ENCODE results near the gene ZNF217. TPM values are rescaled to one million over a fixed set of nuclear protein-coding genes. Genes with fewer than 3 reads are reported as not detected.
"Not testable (repeated sequence)": the region's sequence is repeated elsewhere in the genome, so short reads cannot be mapped to it uniquely, and the experiment has no call there.

ZNF217 gene
- total RNA-seq, 1 donor from 2014 or later: 84.4 TPM

GRCh38 chr20:53590122-53590521 lies 3.5 kb downstream of the ZNF217 start:
- H4K20me1 ChIP-seq (ENCODE audit: low read depth): peaks cover 49% of the 10 kb centered on the region
- H3K9me3 ChIP-seq (ENCODE audit: low read depth); H2AFZ ChIP-seq (replicated peaks); DNase-seq (ENCODE audit: low spot score); H3K9ac ChIP-seq; H3K36me3 ChIP-seq; H3K27me3 Mint-ChIP-seq (ENCODE audit: insufficient read depth, low read depth); H3K9me3 Mint-ChIP-seq; H3K27ac Mint-ChIP-seq; H3K27me3 ChIP-seq; H3K36me3 Mint-ChIP-seq: not testable (repeated sequence)
- peaks cover 83% of the 10 kb centered on the region for H3K79me2 ChIP-seq (ENCODE audit: low read depth)
- H3K4me2 ChIP-seq: peak overlapping the region; percentile 96
- H3F3A ChIP-seq (ENCODE audit: low read depth): peaks cover 58% of the 10 kb centered on the region
- peak overlapping the region; percentile 95 for H3K4me3 ChIP-seq
- Mint-ChIP-seq H3K4me1 (peaks cover 51% of the 10 kb centered on the region), H3K4me3 (peak overlapping the region; percentile 98)
- H3K4me1 ChIP-seq: peaks cover 52% of the 10 kb centered on the region
- peak overlapping the region; percentile 64 for H3K27ac ChIP-seq

GRCh38 chr20:53589321-53590065 lies 4.1 kb downstream of the ZNF217 start:
- not testable (repeated sequence) for H3K36me3 Mint-ChIP-seq

GRCh38 chr20:53587157-53587703 lies 6.4 kb downstream of the ZNF217 start:
- not testable (repeated sequence) for H3K4me3 ChIP-seq; DNase-seq (ENCODE audit: low spot score); H2AFZ ChIP-seq (replicated peaks); H3K9ac ChIP-seq; H3K36me3 ChIP-seq; H3K9me3 Mint-ChIP-seq; H3K27me3 Mint-ChIP-seq (ENCODE audit: insufficient read depth, low read depth); H3K27ac Mint-ChIP-seq; H3K36me3 Mint-ChIP-seq; H3K27me3 ChIP-seq; H3K9me3 ChIP-seq (ENCODE audit: low read depth); H3K4me3 Mint-ChIP-seq
- H3K27ac ChIP-seq: peak overlapping the region; percentile 98
- peaks cover 76% of the 10 kb centered on the region for H4K20me1 ChIP-seq (ENCODE audit: low read depth)
- H3K79me2 ChIP-seq (ENCODE audit: low read depth): peaks cover 100% of the 10 kb centered on the region
- peaks cover 77% of the 10 kb centered on the region for H3F3A ChIP-seq (ENCODE audit: low read depth)
- H3K4me1 Mint-ChIP-seq: peaks cover 73% of the 10 kb centered on the region
- peaks cover 74% of the 10 kb centered on the region for H3K4me1 ChIP-seq
- H3K4me2 ChIP-seq: peak overlapping the region; percentile 73

More at GRCh38 chr20:53589321-53590065, 4.1 kb downstream of the ZNF217 start:
- peaks cover 53% of the 10 kb centered on the region for H3K4me1 Mint-ChIP-seq
- peak overlapping the region; percentile 98 for H3K4me3 Mint-ChIP-seq
- peak; percentile 49 for DNase-seq (ENCODE audit: low spot score)
- peaks cover 64% of the 10 kb centered on the region for H3F3A ChIP-seq (ENCODE audit: low read depth)
- not testable (repeated sequence) for H3K27me3 ChIP-seq; H3K36me3 ChIP-seq; H3K9me3 Mint-ChIP-seq; H3K9ac ChIP-seq; H3K27me3 Mint-ChIP-seq (ENCODE audit: insufficient read depth, low read depth); H2AFZ ChIP-seq (replicated peaks); H3K9me3 ChIP-seq (ENCODE audit: low read depth)
- H3K4me2 ChIP-seq: peak overlapping the region; percentile 96
- peak overlapping the region; percentile 95 for H3K4me3 ChIP-seq
- peaks cover 55% of the 10 kb centered on the region for H4K20me1 ChIP-seq (ENCODE audit: low read depth)
- peak overlapping the region; percentile 92 for H3K27ac Mint-ChIP-seq
- peaks cover 54% of the 10 kb centered on the region for H3K4me1 ChIP-seq
- peak overlapping the region; percentile 64 for H3K27ac ChIP-seq
- H3K79me2 ChIP-seq (ENCODE audit: low read depth): peaks cover 89% of the 10 kb centered on the region

GRCh38 chr20:53586640-53587039 lies 7.0 kb downstream of the ZNF217 start:
- no peak for DNase-seq (ENCODE audit: low spot score)
- H3K27ac ChIP-seq: peak overlapping the region; percentile 98
- H3K36me3 ChIP-seq: peaks cover 3% of the 10 kb centered on the region
- Mint-ChIP-seq H3K27me3 (ENCODE audit: insufficient read depth, low read depth) (no peaks in the 10 kb centered on the region), H3K4me3 (no peak overlapping the region), H3K9me3 (no peaks in the 10 kb centered on the region), H3K36me3 (peaks cover 16% of the 10 kb centered on the region), H3K27ac (no peak overlapping the region), H3K4me1 (peaks cover 75% of the 10 kb centered on the region)
- no peaks in the 10 kb centered on the region for H3K27me3 ChIP-seq
- peak overlapping the region; percentile 73 for H3K4me2 ChIP-seq
- no peak overlapping the region for H3K4me3 ChIP-seq
- TF ChIP-seq CTCF (IDR thresholded peaks at IDR 0.05): no peak
- no peak for TF ChIP-seq EZH2 (IDR thresholded peaks at IDR 0.05)
- TF ChIP-seq EZH2phosphoT487 (IDR thresholded peaks at IDR 0.05): no peak
- H4K20me1 ChIP-seq (ENCODE audit: low read depth): peaks cover 81% of the 10 kb centered on the region
- no peak overlapping the region for H2AFZ ChIP-seq (replicated peaks)
- H3K79me2 ChIP-seq (ENCODE audit: low read depth): peaks cover 100% of the 10 kb centered on the region
- no peak overlapping the region for H3K9ac ChIP-seq
- peaks cover 80% of the 10 kb centered on the region for H3K4me1 ChIP-seq
- H3K9me3 ChIP-seq (ENCODE audit: low read depth): no peaks in the 10 kb centered on the region
- peaks cover 78% of the 10 kb centered on the region for H3F3A ChIP-seq (ENCODE audit: low read depth)

- not testable (repeated sequence) for H3K4me3 Mint-ChIP-seq; H3K4me3 ChIP-seq; H3K9me3 Mint-ChIP-seq; H2AFZ ChIP-seq (replicated peaks); DNase-seq (ENCODE audit: low spot score); H3K9me3 ChIP-seq (ENCODE audit: low read depth); H3K36me3 ChIP-seq; H3K9ac ChIP-seq; H3K27me3 Mint-ChIP-seq (ENCODE audit: insufficient read depth, low read depth); H3K27me3 ChIP-seq
- peak overlapping the region; percentile 73 for H3K4me2 ChIP-seq
- peaks cover 76% of the 10 kb centered on the region for H3F3A ChIP-seq (ENCODE audit: low read depth)
- Mint-ChIP-seq H3K36me3 (peaks cover 16% of the 10 kb centered on the region), H3K4me1 (peaks cover 69% of the 10 kb centered on the region), H3K27ac (peak overlapping the region; percentile 71)
- H3K4me1 ChIP-seq: peaks cover 82% of the 10 kb centered on the region
- H3K27ac ChIP-seq: peak overlapping the region; percentile 98
- peaks cover 100% of the 10 kb centered on the region for H3K79me2 ChIP-seq (ENCODE audit: low read depth)
- H4K20me1 ChIP-seq (ENCODE audit: low read depth): peaks cover 83% of the 10 kb centered on the region
Measured at GRCh38 chr20:53585910-53586309, 7.7 kb downstream of the ZNF217 start.

- not testable (repeated sequence) for H3K9ac ChIP-seq; DNase-seq (ENCODE audit: low spot score); H3K4me3 Mint-ChIP-seq; H3K36me3 ChIP-seq; H3K9me3 Mint-ChIP-seq; H3K27me3 ChIP-seq; H3K9me3 ChIP-seq (ENCODE audit: low read depth); H3K27ac Mint-ChIP-seq; H3K27me3 Mint-ChIP-seq (ENCODE audit: insufficient read depth, low read depth); H2AFZ ChIP-seq (replicated peaks)
- Histone ChIP-seq H3K27ac (peak overlapping the region; percentile 98), H3F3A (ENCODE audit: low read depth) (peaks cover 78% of the 10 kb centered on the region), H3K79me2 (ENCODE audit: low read depth) (peaks cover 100% of the 10 kb centered on the region), H3K4me1 (peaks cover 91% of the 10 kb centered on the region), H3K4me3 (peak overlapping the region; percentile 37), H4K20me1 (ENCODE audit: low read depth) (peaks cover 89% of the 10 kb centered on the region), H3K4me2 (peak overlapping the region; percentile 73)
- Mint-ChIP-seq H3K4me1 (peaks cover 70% of the 10 kb centered on the region), H3K36me3 (peaks cover 24% of the 10 kb centered on the region)
Measured at GRCh38 chr20:53585004-53585569, 8.6 kb downstream of the ZNF217 start.

GRCh38 chr20:53584550-53584913 lies 9.1 kb downstream of the ZNF217 start:
- Histone ChIP-seq H3K27ac (peak overlapping the region; percentile 98), H4K20me1 (ENCODE audit: low read depth) (peaks cover 93% of the 10 kb centered on the region), H3K4me1 (peaks cover 95% of the 10 kb centered on the region), H3F3A (ENCODE audit: low read depth) (peaks cover 78% of the 10 kb centered on the region), H3K79me2 (ENCODE audit: low read depth) (peaks cover 100% of the 10 kb centered on the region), H3K4me2 (peak overlapping the region; percentile 73), H3K4me3 (peak overlapping the region; percentile 37)
- not testable (repeated sequence) for H3K9ac ChIP-seq; H3K9me3 ChIP-seq (ENCODE audit: low read depth); H3K9me3 Mint-ChIP-seq; DNase-seq (ENCODE audit: low spot score); H3K27me3 ChIP-seq; H3K4me3 Mint-ChIP-seq; H3K36me3 ChIP-seq; H3K27me3 Mint-ChIP-seq (ENCODE audit: insufficient read depth, low read depth); H2AFZ ChIP-seq (replicated peaks); H3K27ac Mint-ChIP-seq
- Mint-ChIP-seq H3K36me3 (peaks cover 26% of the 10 kb centered on the region), H3K4me1 (peaks cover 70% of the 10 kb centered on the region)

Measured in neural progenitor cell (in vitro differentiated cells).